Measurements from ENCODE around the gene GPR101.
A peak's percentile ranks its signal among the peaks of the same experiment; 100 is the strongest.

GPR101 gene, protein sequence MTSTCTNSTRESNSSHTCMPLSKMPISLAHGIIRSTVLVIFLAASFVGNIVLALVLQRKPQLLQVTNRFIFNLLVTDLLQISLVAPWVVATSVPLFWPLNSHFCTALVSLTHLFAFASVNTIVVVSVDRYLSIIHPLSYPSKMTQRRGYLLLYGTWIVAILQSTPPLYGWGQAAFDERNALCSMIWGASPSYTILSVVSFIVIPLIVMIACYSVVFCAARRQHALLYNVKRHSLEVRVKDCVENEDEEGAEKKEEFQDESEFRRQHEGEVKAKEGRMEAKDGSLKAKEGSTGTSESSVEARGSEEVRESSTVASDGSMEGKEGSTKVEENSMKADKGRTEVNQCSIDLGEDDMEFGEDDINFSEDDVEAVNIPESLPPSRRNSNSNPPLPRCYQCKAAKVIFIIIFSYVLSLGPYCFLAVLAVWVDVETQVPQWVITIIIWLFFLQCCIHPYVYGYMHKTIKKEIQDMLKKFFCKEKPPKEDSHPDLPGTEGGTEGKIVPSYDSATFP

GRCh38 chrX:137033774-137034507 is at the start of gene GPR101:
Gene GPR101, minus strand, starts transcription at chrX:137033995. Its CDS starts 2,321 bp downstream, at chrX:137031674.
- DNase-seq (ENCODE audit: low spot score): no peak

DNA sequence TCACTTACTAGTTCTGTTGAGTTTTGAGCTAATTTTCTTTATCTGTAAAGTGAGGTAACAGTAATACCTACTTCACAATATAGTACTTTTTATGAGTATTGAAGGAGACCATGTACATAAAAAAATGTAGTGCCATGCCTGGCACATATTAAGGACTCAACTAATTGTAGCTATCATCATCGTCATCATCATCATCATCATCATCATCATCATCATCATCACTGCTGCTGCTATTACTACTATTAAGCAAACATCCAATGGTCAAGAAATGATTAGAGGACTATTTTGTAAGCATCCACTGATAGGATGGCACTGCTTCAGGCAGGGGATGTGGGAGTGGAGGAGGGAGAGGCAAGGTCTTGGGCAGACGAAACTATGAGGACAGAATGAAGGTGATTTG is 47.4 kb upstream of the GPR101 start:
- DNase-seq (ENCODE audit: low spot score): no peak

DNA sequence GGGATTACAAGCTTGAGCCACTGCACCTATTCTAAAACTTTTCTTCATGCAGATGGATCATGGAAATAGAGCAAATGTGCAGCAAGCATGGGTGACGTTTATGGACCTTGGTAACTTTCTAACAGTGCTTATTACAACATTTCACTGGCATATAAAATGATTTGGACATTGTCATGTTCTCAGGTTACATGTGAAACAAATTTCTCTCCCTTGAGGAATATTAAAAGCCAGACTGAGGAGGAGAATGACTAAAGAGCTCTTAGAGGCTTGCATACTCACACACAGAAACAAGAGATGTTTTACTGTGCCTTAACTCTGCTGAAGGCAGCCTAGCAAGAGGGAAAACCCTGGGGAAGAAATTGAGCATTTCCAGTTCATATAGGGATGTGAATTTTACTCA is 38.6 kb upstream of the GPR101 start:
- DNase-seq (ENCODE audit: low spot score): no peak

DNA sequence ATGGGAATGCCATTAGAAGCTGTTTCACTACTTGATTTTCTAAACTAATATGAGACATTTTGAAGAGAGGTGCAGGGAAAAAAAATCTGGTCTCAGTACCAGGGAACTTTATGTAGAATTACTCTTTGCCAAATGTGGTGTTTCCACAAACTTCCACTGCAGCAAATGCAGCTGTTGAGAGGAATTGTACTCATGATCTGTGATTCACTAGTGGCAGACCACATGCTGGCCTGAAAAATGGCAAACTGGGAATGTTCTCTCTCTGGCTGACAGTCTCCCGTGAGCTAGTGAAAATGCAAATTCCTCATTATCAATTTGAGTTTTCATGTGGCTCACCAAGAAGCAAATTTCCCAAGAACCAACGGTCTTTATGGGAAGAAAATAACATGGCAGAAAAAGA is 37.8 kb upstream of the GPR101 start:
- DNase-seq (ENCODE audit: low spot score): no peak

DNA sequence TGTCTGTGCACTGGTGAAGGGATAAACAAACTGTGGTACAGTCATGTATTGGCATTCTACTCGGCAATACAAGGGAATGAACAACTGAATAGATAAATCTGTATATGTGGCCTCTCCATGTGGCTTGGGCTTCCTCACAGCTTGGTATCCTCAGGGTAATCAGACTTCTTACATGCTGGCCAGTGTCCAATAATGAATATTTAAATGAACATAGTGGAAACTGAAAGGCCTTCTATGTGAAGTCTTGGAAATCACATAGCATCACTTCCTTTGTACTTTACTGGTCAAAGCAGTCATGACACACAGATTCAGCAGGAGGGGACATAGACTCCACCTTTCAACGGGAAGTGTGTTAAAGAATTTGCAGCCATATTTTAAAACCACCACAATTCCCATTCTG is 33.4 kb upstream of the GPR101 start:
- no peak for DNase-seq (ENCODE audit: low spot score)

DNA sequence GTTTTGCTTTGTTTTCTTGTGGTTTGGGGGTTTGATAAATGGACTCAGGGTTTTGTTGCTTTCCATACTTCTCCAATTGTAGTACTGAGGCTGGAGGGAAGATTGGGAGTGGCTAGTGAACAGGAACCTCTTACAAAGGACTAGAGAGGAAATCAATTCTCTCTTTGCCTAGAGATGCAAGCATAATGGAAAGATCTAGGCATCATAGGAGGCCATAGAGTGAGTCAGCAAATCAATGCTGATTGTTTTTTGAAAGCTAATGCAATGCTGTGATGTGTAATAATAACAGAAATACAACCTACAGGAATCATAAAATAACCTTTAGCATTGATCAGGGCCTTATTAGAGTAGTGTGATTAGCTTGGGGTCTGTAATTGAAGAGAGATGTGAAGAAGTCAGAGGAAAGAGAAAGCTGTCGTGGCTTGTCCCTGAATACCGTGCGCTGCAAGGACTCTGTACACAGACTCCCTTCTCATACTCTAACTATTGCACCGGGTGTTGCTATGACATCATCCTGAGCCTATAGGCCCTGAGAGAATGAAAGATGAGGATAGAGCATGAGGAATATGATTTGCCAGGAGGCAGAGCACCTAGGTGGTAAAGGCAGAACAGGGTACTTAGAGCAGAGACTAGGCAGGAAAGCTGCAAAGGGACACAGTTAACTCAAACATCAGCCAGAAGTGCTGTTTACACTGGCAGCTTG is 29.3 kb upstream of the GPR101 start:
- no peak for DNase-seq (ENCODE audit: low spot score)

DNA sequence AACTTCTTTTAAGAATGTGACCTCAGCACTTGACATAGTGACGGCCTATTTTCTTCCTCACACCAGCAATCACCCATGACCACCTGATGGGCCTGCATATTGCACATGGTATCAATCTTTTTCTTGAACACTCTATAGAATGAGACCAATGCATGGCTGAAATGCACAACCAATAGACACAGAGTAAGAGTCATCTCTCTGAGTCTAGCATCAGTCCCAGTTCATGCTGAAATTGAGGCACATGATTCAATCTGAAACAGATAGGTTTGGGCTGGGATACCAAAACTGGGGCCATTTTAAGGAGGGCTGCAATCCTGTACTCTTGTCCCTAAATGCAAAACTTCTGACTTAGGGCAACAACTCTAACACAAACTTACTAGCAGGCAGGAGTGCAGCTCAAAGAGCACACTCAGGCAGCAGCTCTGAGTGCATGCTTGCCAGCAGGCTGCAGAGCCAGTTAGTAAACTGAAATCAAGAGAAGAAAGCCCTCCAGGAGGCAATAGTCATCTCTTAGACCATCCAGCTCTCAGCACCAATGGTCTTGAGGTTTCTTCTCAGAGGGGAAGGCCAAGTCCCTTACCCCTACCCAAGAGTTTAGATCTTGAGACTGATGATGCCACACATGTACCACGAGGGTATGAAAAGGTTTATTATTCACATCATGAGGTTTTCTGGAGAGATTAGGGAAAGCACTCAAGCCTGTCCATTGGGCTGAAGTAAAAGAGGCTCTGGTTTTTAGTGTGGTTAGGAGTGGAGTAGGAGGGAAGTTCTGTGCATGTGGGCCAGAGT is 24.7 kb upstream of the GPR101 start:
- no peak for DNase-seq (ENCODE audit: low spot score)

- no peak for DNase-seq (ENCODE audit: low spot score)
Measured at GRCh38 chrX:137052643-137053235, 18.9 kb upstream of the GPR101 start.

DNA sequence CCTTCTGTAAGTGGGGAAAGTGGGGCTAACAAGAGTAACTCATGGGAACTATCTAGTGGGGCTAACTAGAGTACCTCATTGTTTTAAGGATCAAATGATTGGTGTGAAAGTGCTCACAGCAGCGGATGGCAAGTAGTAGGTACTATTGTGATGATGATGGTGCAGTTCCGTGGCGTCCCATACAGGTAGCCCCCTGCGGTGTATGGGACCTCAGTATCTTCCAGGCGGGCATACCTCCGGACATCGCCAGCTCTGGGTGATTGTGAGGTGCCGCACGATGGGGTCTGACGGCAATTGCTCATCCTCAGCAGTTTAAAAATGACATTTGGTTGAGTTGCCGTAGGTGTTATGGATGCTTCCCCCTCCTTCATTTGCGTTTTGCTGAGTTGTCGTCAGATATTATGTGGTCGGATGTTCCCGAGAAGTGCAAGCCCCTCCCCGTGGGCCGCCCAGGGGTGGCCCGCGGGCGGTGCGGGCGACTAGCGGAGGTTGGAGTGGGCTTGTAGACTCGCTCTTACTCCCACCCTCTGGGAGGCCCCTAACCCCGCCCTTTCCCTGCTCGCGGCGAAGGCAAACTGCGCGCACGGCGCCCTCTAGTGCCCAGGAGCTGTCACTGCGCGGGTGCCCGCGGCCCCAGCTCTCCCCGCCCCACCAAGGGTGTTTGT is 18.3 kb upstream of the GPR101 start:
- DNase-seq (ENCODE audit: low spot score): peak; percentile 20

DNA sequence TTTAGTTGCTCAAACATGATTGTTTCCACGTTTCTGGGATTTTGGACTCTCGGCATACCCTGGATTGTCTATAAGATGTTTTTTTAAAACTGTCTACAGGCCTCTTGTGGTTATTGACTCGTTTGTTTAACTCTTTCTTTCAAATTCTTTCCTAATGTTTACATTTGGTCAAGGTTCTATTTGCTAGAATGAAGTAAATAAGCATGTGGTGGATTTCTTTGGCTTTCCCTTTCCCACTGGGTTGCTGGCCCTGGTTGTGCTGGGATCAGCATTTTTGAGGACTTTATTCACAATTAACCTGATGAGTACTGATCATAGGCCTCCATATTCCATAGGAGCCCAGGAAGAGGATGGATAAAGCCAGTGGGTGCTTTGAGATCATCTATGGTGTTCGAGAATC is 11.1 kb upstream of the GPR101 start:
- DNase-seq (ENCODE audit: low spot score): no peak

GRCh38 chrX:137043736-137044135 is 9.9 kb upstream of the GPR101 start:
- DNase-seq (ENCODE audit: low spot score): no peak

- DNase-seq (ENCODE audit: low spot score): no peak
Measured at GRCh38 chrX:137041329-137041728, 7.5 kb upstream of the GPR101 start.

DNA sequence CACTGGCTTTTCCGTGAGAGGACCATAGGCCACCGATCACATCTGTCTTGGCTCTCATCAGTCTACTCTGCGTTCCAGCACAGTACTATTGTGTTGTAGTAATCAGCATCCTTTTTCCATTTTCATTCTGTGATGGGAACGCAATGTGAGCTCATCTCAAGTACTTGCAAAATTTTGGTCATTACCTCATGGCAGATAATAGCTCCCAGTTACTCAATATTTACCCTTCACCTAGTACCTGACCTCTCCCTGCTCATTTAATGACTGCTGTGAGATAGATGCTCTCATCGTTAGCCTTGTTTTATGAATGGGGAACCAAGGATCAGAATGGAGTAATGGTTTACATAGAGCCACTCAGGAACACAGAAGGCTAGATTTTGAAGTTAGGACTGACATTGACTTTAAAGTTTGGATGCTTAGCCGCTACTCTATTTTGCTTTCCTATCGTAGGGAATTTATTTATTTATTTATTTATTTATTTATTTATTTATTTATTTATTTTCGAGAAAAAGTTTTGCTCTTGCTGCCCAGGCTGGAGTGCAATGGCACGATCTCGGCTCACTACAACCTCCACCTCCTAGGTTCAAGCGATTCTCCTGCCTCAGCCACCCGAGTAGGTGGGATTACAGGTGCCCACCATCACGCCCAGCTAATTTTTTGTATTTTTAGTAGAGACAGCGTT is 6.5 kb upstream of the GPR101 start:
- DNase-seq (ENCODE audit: low spot score): no peak

- no peak for DNase-seq (ENCODE audit: low spot score)
Measured at GRCh38 chrX:137034508-137034872, 695 bp upstream of the GPR101 start.

- no peak for DNase-seq (ENCODE audit: low spot score)
Measured at GRCh38 chrX:137032841-137033773, 688 bp downstream of the GPR101 start.

DNA sequence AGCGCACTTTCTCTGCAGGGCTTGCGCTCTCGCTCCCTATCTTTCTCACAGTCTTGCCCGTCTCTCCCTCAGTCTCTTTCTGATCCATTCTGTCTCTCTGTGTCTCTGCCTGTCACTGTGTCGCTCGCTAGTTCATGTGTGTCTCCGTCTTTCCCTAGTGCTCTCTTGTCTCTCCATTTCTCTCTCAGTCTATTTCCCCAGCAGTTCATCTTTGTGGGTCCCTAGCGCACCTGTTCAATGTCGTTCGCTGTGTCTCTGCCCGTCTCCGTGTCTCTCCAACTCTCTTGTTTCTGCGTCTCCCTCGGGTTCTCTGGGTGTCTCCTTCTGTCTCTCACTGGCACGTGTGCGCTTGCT is 1.5 kb downstream of the GPR101 start:
- no peak for DNase-seq (ENCODE audit: low spot score)

GRCh38 chrX:137031517-137032340 is 2.1 kb downstream of the GPR101 start:
- no peak for DNase-seq (ENCODE audit: low spot score)

DNA sequence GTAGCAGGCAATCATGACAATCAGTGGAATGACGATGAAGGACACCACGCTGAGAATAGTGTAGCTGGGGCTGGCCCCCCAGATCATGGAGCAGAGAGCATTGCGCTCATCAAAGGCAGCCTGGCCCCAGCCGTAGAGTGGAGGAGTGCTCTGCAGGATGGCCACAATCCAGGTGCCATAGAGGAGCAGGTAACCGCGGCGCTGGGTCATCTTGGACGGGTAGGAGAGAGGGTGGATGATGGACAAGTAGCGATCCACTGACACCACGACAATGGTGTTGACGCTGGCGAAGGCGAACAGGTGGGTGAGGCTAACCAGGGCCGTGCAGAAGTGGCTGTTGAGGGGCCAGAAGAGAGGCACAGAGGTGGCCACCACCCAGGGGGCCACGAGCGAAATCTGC is 2.8 kb downstream of the GPR101 start:
- DNase-seq (ENCODE audit: low spot score): no peak

Data from LoVo (cell line).